ENCODE measurements around the gene FAM234B.

The FAM234B gene

DNA sequence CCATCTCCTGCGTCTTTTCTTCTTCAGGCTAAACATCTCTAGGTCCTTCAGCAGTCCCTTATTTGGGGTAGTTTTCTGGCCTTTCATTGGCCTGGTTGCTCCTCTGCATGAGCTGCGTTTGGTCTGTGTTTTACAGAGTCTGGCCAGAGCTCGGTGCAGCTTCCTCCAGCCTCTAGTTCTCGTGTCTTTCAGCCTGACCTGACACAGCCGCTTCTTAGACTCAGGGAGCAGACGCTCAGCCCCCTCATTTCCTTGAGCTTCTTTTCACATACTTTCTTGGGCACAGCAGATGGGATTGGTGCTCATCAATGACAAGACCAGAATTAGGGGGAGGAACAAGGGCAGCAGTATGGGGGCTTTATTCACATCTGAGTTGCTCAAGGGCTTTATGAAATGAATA is 72.8 kb downstream of the FAM234B start:
- no peak for DNase-seq (ENCODE audit: low read depth)

DNA sequence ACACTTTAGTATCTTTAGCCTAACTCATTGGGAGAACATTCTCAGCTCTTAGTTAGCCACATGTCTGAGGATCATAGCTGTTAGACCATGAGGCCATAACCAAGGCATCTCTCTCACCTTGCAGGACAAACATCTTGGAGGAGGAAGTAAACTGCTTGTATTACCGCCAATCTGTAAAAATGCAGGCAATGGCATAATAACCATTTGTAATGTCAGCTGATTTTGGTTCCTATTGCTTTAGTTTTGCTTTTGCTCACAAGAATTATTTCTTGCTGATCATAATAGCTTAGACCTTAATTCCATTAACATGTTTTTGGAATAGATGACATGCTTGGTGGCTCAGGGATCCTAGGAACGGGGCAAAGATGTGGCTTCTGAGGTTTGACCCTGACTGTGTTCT is 75.6 kb downstream of the FAM234B start:
- no peak for DNase-seq (ENCODE audit: low read depth)

DNA sequence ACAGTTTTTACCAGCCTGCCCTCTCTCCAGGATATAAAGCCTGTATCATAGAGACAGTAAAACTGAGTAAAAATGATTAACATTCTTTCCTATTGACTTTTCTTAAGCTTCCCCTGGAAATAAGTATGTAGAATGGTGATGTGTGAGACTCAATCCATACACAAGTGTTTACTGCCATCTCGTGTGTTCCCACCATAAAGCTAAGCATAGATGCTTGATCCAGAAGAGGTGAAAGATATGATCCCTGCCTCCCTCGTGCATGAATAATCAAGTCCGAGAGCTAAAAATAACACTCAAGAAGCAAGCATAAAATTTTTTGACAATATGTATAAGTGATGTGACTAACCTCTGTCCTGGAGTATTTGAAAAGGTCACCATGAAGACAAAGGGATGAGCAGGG is 76.2 kb downstream of the FAM234B start:
- DNase-seq (ENCODE audit: low read depth): no peak

DNA sequence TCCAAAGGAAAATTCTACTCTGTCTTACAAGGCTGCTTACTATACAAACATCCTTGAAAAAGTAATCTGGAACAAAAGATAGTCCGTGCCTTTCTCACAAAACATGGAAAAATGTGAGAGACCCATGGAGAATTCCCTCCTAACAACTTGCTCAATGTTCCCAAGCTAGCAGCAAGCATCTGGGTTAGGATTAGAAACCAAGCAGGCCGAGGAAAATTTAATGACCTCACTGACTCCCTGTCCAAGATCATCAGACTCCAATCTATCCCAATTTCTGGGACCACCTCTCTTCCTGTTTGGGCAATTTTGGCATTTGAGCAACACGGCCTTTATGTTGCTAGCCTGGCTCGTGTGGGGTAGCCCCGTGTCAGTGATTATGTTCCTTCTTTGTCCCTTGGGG is 77.4 kb downstream of the FAM234B start:
- DNase-seq (ENCODE audit: low read depth): no peak

DNA sequence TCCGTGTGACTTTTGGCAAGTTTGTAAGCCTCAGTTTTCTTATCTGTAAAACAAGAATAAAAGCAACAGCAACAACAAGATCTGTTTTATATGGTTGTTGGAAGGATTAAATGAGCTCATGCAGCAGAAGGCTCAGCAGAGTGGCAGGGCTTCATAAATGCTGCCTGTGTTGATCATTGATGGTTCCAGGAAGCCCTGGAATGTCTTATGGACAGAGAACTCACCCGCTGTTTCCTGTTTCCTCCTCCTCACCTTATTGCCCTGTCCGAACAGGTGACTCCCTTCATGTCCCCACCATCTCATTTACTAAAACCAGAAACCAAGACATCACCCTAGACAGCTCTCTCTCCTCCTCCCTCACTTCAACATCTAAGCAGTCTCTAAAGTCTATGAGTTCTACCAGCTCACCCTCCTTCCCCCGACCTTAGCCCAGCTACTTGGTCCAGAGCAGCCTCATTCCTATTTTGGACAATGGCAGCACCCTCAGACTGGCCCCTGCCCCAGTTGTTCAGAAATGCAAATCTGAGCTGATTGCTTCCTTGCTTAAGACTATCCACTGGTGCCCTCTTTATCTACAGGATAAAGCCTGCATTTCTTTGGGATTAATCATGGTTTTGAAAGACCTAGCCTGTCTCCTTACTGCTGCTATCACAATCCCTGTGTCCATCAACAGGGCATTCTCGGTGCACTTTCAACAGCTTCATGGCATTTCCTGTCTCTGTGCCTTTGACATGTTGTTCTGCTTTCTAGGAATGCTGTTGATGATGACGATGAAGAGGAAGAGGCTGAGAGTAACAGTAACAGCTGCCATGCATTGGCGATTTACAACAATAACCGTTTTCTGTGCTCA is 80.7 kb downstream of the FAM234B start:
- peak; percentile 34 for DNase-seq (ENCODE audit: low read depth)

DNA sequence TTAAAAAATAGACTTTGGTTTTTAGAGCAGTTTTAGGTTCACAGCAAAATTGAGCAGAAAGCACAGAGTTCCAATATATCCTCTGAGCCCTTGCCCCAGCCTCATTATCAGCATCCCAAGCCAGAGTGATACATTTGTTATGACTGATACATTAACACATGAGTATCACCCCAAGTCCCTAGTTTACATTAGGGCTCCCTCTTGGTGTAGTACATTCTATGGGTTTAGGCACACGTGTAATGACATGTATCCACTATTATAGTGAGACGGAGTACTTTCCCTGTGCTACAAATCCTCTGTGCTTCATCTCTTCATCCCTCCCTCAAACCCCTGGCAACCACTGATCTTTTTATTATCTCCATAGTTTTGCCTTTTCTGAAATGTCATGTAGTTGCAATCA is 81.8 kb downstream of the FAM234B start:
- no peak for DNase-seq (ENCODE audit: low read depth)

DNA sequence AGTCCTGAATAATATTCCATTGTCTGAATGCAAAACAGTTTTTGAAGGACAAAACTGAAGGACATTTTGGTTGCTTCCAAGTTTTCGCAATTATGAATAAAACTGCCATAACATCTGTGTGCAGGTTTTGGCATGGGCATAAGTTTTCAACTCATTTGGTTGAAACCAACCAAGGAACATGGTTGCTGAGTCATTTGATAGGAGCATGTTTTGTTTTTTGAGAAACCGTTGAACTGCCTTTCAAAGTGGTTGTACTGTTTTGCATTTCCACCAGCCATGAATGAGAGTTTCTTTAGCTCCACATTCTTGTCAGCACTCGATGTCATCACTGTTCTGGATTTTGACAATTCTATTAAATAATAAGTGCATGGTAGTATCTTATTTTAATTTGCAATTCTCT is 82.3 kb downstream of the FAM234B start:
- DNase-seq (ENCODE audit: low read depth): peak; percentile 20

DNA sequence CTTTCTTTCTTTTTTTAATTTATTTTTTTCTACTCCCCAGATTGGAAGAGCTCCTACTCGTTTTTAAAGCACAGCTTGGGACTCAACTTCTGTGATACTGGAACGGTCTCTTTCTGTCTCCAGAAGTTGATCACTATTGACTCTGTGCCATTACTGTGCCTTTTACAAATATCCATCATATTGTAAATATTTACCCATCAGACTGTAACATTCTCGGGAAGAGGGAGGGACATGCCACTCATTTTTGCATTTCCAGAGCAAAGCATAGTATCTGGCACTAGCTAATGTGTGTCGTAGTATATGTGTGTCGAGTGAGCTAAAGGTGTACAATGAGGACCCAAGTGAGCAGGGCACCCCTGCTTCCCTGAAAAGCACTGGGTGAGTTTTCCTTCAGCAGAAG is 83.3 kb downstream of the FAM234B start:
- DNase-seq (ENCODE audit: low read depth): no peak

DNA sequence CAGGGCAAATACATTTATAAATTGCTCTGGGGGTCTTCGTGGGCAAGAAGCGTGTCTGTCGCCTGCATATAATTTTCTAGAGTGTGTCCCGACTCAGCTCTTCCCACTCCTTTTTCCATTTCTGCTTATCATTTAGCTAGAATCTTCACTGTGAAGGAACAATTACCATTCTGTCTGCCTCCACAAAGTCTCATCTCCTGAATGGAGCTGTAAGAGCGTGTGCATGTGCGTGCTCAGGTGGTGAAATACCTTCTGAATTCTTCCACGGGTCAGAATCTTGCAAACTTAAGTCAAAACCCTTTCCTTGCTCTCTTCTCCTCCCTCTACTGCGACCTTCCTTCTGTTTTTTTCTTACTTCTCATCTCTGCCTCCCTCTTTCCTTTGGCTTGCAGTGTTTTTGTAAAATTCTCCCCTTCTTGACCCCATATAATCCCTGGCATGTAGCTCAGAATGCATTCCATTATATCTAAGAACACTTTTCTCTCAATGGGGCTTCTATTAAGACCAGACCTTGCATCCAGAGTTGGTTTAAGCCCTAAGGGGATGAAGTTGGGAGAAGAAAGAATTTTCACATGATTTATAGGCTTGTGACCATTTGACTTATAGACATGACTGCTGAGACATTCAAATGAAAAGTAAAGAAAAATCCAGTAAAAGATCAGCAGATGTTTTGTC is 84.2 kb downstream of the FAM234B start:
- DNase-seq (ENCODE audit: low read depth): no peak

DNA sequence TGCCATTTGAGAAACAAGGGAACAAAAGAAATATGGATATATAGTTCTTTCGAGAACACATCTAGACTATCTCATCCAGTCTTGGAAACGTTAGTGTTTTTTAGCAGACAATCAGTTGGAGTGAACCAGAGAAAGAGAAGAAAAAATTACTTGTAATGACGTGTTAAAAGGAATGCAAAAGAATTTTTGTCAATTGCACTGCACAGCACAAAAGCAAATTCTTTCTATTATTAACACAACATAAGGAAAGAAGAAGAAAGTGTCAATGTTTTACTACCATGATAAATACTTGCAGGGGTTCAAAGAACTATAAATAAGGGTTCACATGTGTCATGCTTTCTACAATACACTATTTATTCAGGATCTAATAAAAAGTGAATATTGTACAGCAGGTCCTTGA is 86.8 kb downstream of the FAM234B start:
- no peak for DNase-seq (ENCODE audit: low read depth)
